Caki2 (cell line): ENCODE measurements around the gene FMN2. TPM values are rescaled to one million over a fixed set of nuclear protein-coding genes. Genes with fewer than 3 reads are reported as not detected.

Source experiments
- DNase-seq: peaks from one replicate; pipeline ENCODE4 v3.0.0-alpha.2; 2015; ENCODE audit warnings: low read depth
- in situ Hi-C: cut with HindIII; loops from 2 replicates; pipeline ENCODE4 v1.10.0; 2016; ENCODE audit warnings: low sequenced_read_pairs, low pct_unique_long_range_greater_than_20kb, mixed read lengths
- total RNA-seq: library from RNA; depleted of rRNA; stranded (reverse); fragments of >200 nt; shearing (Covaris generic); gene quantifications from 2 replicates; pipeline ENCODE4 v1.2.3, GENCODE V29; 2014; ENCODE audit warnings: low replicate concordance

The FMN2 gene
- total RNA-seq, 1 experiment from 2014 or later = 1.3 TPM

DNA sequence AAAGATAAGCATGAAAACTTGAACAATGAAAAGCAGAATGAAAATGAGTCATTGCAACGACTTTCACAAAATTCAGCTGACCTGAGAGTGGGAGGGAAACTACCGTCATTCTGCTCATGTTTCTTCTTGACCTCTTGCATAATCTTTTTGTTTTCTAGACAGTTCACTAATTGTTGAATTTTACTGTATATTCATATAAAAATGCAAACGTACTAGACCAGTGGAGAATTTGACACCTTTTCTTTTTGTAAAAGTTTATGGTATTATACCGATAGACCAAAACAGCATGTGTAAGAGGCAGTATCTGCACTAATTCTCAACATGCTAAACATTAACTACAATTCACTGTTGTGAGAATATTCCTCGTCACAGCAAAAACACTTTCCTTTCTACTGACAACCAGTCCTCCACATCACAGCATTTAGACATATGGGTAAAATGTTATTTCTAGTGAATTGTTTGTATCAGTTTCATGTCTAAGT lies 382.5 kb downstream of the FMN2 start:
- peak; percentile 23 for DNase-seq
- in situ Hi-C loops = no loop called here

DNA sequence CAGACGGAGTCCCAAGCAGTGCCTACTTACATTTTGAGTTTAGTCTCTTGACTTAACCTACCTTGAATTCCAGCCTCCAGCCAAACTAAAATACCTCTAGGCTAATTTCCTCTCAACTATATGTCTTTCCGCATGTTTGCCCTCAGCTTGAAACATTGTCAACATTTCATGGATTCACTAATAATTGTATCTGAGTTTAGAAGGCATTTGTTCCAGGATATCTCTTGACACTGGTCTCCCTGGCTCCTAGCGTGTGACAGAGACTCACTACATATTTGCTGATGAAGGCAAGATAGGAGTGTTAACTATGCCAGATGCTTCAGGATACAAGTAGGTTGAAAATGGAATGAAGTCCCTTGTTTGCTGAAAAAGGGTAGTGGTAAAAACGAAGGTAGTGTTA lies 384.1 kb downstream of the FMN2 start:
- in situ Hi-C loops = no loop called here
- DNase-seq = no peak

DNA sequence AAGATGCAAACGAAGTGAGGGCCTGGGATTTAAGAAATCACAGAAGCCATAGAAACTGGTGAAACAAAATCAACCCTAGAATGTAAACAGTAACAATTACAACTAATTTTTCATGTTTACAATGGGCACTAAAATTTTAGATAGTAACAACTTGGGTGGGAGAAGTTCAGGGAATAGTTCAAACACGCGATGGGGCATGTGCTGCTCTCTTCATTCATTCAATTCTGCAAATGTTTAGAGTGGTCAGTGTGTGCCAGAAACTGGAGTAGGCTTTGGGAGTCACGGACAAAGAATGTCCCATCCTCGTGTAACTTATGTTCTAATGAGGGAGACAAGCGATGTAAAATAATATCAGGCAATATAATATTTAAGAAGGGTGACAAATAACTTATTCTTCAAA lies 386.9 kb downstream of the FMN2 start:
- in situ Hi-C loops = no loop called here
- DNase-seq = no peak

DNA sequence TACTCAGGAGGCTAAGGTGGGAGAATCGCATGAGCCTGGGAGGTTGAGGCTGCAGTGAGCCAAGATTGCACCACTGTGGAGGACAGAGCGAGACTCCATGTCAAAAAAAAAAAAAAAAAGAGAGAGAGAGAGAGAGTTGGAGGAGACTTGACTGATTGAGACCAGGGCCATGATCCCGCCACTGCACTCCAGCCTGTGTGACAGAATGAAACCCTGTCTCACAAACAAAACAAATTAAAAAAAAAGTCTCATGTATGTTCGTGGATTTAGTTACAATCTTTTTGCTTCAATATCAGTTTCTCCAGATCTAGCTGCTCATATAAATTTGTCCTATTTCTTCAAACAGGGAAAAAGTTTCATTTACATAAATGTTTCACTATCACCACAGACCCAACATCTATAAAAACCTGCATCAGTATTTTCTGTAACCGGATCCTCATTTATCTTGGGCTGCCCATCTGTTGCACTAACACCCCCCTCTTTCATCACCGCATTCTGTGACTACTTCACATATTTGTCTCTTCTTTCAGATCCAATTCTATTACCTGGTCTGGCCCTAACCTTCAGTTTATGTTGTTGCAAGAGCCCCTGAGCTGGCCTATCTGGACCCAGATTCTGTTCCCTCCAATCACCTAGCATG lies 393.2 kb downstream of the FMN2 start:
- in situ Hi-C loops = no loop called here
- no peak for DNase-seq

DNA sequence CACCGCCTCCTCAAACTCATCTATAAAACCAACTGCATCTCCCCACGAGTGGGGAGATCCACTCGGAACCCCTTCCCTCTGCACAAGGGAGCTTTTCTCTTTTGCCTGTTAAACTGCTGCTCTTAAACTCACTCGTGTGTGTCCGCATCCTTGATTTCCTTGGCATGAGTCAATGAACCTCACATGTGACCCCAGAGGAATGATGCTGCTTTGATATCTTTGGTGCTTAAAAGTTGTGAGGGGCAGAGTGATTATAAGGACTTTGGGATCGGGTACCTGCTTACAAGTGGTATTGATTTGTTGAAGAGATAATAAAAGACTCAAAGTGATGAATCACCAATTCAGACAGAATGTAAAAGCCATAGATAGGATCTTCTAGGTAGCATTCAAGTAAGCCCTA lies 394.9 kb downstream of the FMN2 start:
- in situ Hi-C loops = no loop called here
- peak; percentile 52 for DNase-seq

GRCh38 chr1:240487493-240487892 lies 395.8 kb downstream of the FMN2 start:
- in situ Hi-C loops = no loop called here
- DNase-seq = no peak

- in situ Hi-C loops = no loop called here
- peak; percentile 81 for DNase-seq
These were observed 399.5 kb downstream of the FMN2 start for GRCh38 chr1:240491156-240491555.

DNA sequence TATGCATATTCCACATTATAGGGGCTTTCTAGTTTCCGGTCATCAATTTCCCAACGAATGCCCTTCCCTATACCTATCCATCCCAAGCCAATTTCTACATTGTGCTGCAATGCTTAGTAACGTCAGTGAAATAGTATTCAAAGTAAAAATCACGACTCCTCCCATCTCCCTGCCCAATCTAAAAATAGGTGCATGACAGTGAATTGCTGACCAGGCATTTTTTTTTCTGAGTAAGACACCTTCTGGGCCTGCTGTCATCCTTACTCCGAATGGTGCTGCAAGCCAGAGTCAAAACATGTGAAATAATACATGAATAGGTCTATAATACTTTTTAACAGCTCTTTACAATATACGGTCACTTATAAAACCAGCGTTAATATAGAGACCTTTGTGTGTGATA lies 400.1 kb downstream of the FMN2 start:
- no peak for DNase-seq
- in situ Hi-C loops = no loop called here

GRCh38 chr1:240492832-240493440 lies 401.3 kb downstream of the FMN2 start:
- in situ Hi-C loops = no loop called here

DNA sequence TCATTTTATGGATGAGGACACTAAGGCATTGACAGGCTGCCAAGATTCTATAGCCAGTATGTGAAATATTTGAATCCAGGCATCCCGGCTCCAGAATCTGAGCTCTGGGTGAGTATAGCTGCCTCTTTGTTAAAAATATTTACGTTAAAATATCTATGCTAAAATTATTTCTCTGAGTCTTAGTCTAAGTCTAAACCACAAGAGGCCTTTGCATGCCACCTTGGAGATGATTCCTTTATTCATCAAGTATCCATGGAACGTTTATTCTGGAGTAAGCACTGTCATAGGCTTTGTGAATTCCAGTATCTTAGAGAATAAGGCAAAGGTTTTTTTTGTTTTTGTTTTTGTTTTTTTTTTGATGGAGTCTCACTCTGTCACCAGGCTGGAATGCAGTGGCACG lies 403.9 kb downstream of the FMN2 start:
- DNase-seq = no peak
- in situ Hi-C loops = no loop called here

More at GRCh38 chr1:240492832-240493440, 401.3 kb downstream of the FMN2 start:
- no peak for DNase-seq

- in situ Hi-C loops = no loop called here
- DNase-seq = no peak
These were observed 404.7 kb downstream of the FMN2 start for GRCh38 chr1:240496356-240496755.

- DNase-seq = no peak
These were observed 405.3 kb downstream of the FMN2 start for GRCh38 chr1:240496941-240497340.

DNA sequence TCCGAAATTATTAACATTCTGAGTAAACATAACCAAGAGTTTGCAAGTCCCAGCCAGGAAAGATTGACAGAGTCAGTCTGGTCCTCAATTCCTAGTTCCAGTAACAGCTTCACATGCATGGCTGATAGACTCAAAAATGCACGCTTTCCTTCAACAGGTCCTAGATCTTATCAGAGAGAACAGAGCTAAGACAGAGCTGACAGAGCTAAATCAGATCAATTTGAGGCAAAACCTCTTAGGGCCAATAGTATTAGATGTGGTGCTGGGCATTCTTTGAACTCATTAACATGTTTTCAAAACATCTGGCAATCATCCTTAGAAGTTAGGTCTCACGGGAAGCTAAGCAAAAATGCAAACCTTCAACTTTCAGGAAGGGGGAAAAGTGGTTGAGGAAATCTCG lies 406.2 kb downstream of the FMN2 start:
- no peak for DNase-seq
- in situ Hi-C loops = no loop called here

More at GRCh38 chr1:240496941-240497340, 405.3 kb downstream of the FMN2 start:
- in situ Hi-C loops = no loop called here

GRCh38 chr1:240498335-240498734 lies 406.7 kb downstream of the FMN2 start:
- in situ Hi-C loops = no loop called here
- DNase-seq = no peak

GRCh38 chr1:240499012-240499411 lies 407.3 kb downstream of the FMN2 start:
- peak; percentile 39 for DNase-seq
- in situ Hi-C loops = no loop called here

- in situ Hi-C loops = no loop called here
- no peak for DNase-seq
These were observed 409.0 kb downstream of the FMN2 start for GRCh38 chr1:240500647-240501046.

DNA sequence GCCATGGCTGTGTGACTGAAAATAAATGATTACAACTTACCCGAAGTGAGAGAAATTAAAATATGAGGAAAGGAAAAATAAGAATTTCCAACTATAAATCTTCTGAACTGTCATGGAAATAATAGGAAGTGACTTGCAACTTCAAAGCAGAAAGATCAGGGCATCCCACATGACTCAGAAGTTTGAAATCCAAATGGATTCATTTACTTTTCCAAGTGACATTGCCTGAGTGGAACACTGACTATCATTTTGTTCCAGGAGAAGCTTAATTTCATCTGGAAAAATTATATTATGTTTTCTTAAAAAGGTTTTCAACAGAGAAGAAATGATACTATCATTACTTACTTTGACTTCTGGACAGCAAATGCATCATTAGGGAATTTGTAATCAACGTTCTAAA lies 409.4 kb downstream of the FMN2 start:
- DNase-seq = no peak
- in situ Hi-C loops = no loop called here

DNA sequence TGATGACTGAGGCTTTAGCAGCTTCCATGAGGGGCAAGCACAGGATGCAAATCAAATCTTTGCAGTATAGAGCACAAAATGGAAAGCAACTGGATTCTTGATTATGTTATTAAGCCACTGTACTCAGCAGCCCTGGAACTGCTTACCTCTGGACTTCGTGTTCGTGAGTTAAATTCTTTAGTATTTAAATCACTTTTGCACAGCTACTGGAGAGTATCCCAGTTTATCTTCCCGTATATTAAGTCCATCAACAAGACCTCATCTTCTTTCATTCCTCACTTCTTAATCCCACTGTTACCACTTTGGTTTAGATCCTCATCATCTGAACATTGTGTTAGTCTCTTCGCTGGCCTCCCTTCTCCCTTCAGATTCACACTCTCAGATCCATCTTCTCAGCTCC lies 411.4 kb downstream of the FMN2 start:
- in situ Hi-C loops = no loop called here
- no peak for DNase-seq

DNA sequence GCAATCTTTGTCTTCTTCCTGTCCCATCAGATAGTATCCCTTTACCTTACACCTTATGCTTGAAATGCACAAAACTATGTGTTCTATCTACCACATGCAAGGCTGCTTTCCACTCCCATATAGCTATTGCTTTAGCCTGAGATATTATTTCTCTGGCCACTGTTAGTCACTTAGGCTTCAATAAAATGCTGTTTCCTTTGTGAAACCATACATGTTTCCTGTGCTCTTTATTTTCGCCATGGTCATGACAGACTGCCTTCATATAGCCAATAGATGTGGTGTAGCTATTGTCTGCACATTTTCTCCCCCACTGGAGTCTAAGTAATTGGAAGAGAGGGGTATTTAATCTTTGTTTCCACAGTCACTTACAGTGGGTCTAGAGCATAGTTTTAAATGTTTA lies 411.9 kb downstream of the FMN2 start:
- no peak for DNase-seq
- in situ Hi-C loops = no loop called here

- in situ Hi-C loops = no loop called here
- no peak for DNase-seq
These were observed 414.5 kb downstream of the FMN2 start for GRCh38 chr1:240506176-240506575.
